HepG2 (cell line): ENCODE results near the gene ACTN2. TPM values are rescaled to one million over a fixed set of nuclear protein-coding genes. Genes with fewer than 3 reads are reported as not detected.

Source experiments
- ATAC-seq: fragments of 200-7000 bp; cut with Tn5 transposase; 3 replicates; pipeline ENCODE4 v1.9.1; 2020; ENCODE audit warnings: mild to moderate bottlenecking, moderate library complexity
- BruUV-seq: library from RNA; stranded (reverse); fragments of 400-500 nt; replicated peaks from 2 replicates; lab custom pipeline; 2021; lab: Mats Ljungman, UMichigan
- CTCF ChIA-PET: fragments of 300-600 bp; formaldehyde crosslinking; extraction: SDS; loops from one replicate; lab custom pipeline; 2021; ENCODE audit warnings: low total read pairs, inconsistent platforms, low intra/inter-chr PET ratio; lab: Yijun Ruan, JAX
- POLR2A ChIA-PET: fragments of 350-600 bp; sonication (Branson Sonifier 250); formaldehyde crosslinking; loops from one replicate; lab custom pipeline; 2020; ENCODE audit warnings: antibody characterized with exemption, inconsistent platforms; lab: Yijun Ruan, JAX
- DNase-seq: peaks from one replicate; pipeline ENCODE4 v3.0.0-alpha.2; 2015; ENCODE audit warnings: low spot score
- FAIRE-seq: peaks from 3 replicates; lab custom pipeline; 2011; peaks lifted over from hg19 to GRCh38; lab: Jason Lieb, UNC
- H2AFZ ChIP-seq: one replicate; pipeline ENCODE4 v1.6.1; 2011; ENCODE audit warnings: low read length, inconsistent platforms
- H3K27ac ChIP-seq: fragments of 300-600 bp; 3 replicates; pipeline ENCODE4 v1.8.0; 2011; ENCODE audit warnings: mixed run types, mild to moderate bottlenecking, mixed read lengths, low read length, inconsistent platforms; ENCODE audit not compliant: insufficient read depth; ENCODE audit errors: extremely low read length
- H3K27me3 ChIP-seq, 2 experiments: fragments of 200-600 bp in 1 of 2; 2 replicates in 1 of 2; 3 replicates in 1 of 2; pipeline versions ENCODE4 v1.6.0 to v1.8.0; 2011; ENCODE audit warnings: low read length in 2 of 2, mild to moderate bottlenecking in 2 of 2, moderate library complexity in 2 of 2, inconsistent platforms in 1 of 2; ENCODE audit not compliant: insufficient read depth in 2 of 2, control insufficient read depth in 1 of 2
- H3K36me3 ChIP-seq, 2 experiments: fragments of 200-600 bp in 1 of 2; replicated peaks in 1 of 2; 2 replicates in 1 of 2; 3 replicates in 1 of 2; pipeline versions ENCODE4 v1.5.1 to v1.8.0; 2011; ENCODE audit warnings: low read length in 2 of 2, inconsistent platforms in 1 of 2; ENCODE audit not compliant: insufficient read depth in 2 of 2, control insufficient read depth in 1 of 2
- H3K4me1 ChIP-seq: 2 replicates; pipeline ENCODE4 v1.5.1; 2012; ENCODE audit warnings: low read length, inconsistent platforms; ENCODE audit not compliant: insufficient read depth
- H3K4me2 ChIP-seq: 2 replicates; pipeline ENCODE4 v1.6.0; 2011; ENCODE audit warnings: low read depth, low read length, inconsistent platforms
- H3K4me3 ChIP-seq, 3 experiments: fragments of 200-600 bp in 1 of 3; sonication (generic), shearing (Covaris generic) in 1 of 3; replicated peaks in 1 of 3; 2 replicates each; pipeline ENCODE4 v1.5.1; 2011 to 2016; ENCODE audit warnings: low read length in 3 of 3, inconsistent platforms in 2 of 3, low read depth in 2 of 3, mild to moderate bottlenecking in 2 of 3, control low read depth in 1 of 3, mixed read lengths in 1 of 3; ENCODE audit not compliant: insufficient read depth in 1 of 3
- H3K79me2 ChIP-seq: one replicate; pipeline ENCODE4 v1.6.1; 2011; ENCODE audit warnings: low read length, inconsistent platforms; ENCODE audit not compliant: insufficient read depth
- H3K9ac ChIP-seq: 2 replicates; pipeline ENCODE4 v1.6.0; 2011; ENCODE audit warnings: mild to moderate bottlenecking, low read depth, low read length, inconsistent platforms; ENCODE audit not compliant: insufficient read depth
- H3K9me3 ChIP-seq: 2 replicates; pipeline ENCODE4 v1.5.1; 2012; ENCODE audit warnings: mild to moderate bottlenecking, low read length
- H4K20me1 ChIP-seq: 2 replicates; pipeline ENCODE4 v1.6.0; 2011; ENCODE audit warnings: inconsistent platforms, mild to moderate bottlenecking, low read length, moderate library complexity; ENCODE audit not compliant: insufficient read depth
- FUBP1 ChIP-seq: sonication (generic); formaldehyde crosslinking; IDR thresholded peaks from 2 replicates; pipeline ENCODE4 v1.5.1; 2020; ENCODE audit warnings: missing genetic modification reagents, mild to moderate bottlenecking, borderline replicate concordance
- GPN1 ChIP-seq: sonication (generic); formaldehyde crosslinking; IDR thresholded peaks from 2 replicates; pipeline ENCODE4 v1.5.1; 2020; ENCODE audit warnings: missing genetic modification reagents, borderline replicate concordance
- HOXA5 ChIP-seq: sonication (generic); formaldehyde crosslinking; IDR thresholded peaks from 2 replicates; pipeline ENCODE4 v1.4.0; 2020; ENCODE audit warnings: missing genetic modification reagents
- SIN3B ChIP-seq: fragments of 150-350 bp; IDR thresholded peaks from 2 replicates; pipeline ENCODE4 v1.6.1; 2014; ENCODE audit warnings: low read length
- ZNF17 ChIP-seq: sonication (generic); formaldehyde crosslinking; IDR thresholded peaks from 2 replicates; pipeline ENCODE4 v1.5.0; 2020; ENCODE audit warnings: mild to moderate bottlenecking, missing genetic modification reagents
- ZNF232 ChIP-seq: sonication (generic); formaldehyde crosslinking; IDR thresholded peaks from 2 replicates; pipeline ENCODE4 v1.4.0; 2020; ENCODE audit warnings: missing genetic modification reagents, borderline replicate concordance
- WGBS: methylation state at CpG from one replicate; pipeline ENCODE4 v1.1.6; 2017; ENCODE audit warnings: low lambda C conversion rate; 5-methylcytosine and 5-hydroxymethylcytosine counted together
- in situ Hi-C: cut with HindIII; loops from 2 replicates; pipeline ENCODE4 v1.10.0; 2017; ENCODE audit warnings: low pct_unique_long_range_greater_than_20kb; ENCODE audit not compliant: extremely low pct_ligation_motif_present
- intact Hi-C: fragments of 100-400 bp; cut with micrococcal nuclease; formaldehyde crosslinking; loops from one replicate; pipeline ENCODE4 v1.10.0; 2022; ENCODE audit not compliant: unreplicated experiment
- polyA plus RNA-seq, 8 experiments: library from polyadenylated mRNA; depleted of rRNA in 3 of 8; stranded (reverse) in 7 of 8; unstranded in 1 of 8; fragments of >200 nt; fragmentation: Illumina TruSeq in 4 of 8; extraction: Trizol in 4 of 8; gene quantifications; 2 replicates each; pipeline versions ENCODE4 v1.2.1 to v1.2.3, GENCODE V29; 2011 to 2016; ENCODE audit warnings: low read depth in 4 of 8, missing spikeins in 1 of 8, mixed read lengths in 1 of 8; ENCODE audit not compliant: insufficient read depth in 1 of 8
- total RNA-seq, 5 experiments: library from RNA; depleted of rRNA; stranded (reverse); fragments of >200 nt; fragmentation: Illumina TruSeq; extraction: Trizol; gene quantifications; 2 replicates each; pipeline ENCODE4 v1.2.3, GENCODE V29; 2016; ENCODE audit warnings: low read depth in 1 of 5
- TF ChIP-seq, protein P1 (sequence below), 2 experiments: fragments of 450-650 bp in 1 of 2; sonication (generic) in 1 of 2; formaldehyde crosslinking in 1 of 2; IDR thresholded peaks; 2 replicates each; pipeline versions ENCODE4 v1.6.1 to v1.8.0; 2016 to 2022; ENCODE audit warnings: antibody characterized with exemption in 1 of 2, mild to moderate bottlenecking in 1 of 2, missing genetic modification reagents in 1 of 2
- TF ChIP-seq, protein P2 (sequence below): sonication (generic); formaldehyde crosslinking; IDR thresholded peaks from 2 replicates; pipeline ENCODE4 v1.5.1; 2020; ENCODE audit warnings: missing genetic modification reagents, mild to moderate bottlenecking, borderline replicate concordance

Gene ACTN2
- total and polyA plus RNA-seq, 2 of the 13 experiments (the other 11 are each of a cell fraction or from before 2014, with no cell fraction given): 0.04 to 0.13 TPM

GRCh38 chr1:236654957-236655356 lies 31.3 kb upstream of the ACTN2 start (continued):
- TF ChIP-seq, protein P1, sequence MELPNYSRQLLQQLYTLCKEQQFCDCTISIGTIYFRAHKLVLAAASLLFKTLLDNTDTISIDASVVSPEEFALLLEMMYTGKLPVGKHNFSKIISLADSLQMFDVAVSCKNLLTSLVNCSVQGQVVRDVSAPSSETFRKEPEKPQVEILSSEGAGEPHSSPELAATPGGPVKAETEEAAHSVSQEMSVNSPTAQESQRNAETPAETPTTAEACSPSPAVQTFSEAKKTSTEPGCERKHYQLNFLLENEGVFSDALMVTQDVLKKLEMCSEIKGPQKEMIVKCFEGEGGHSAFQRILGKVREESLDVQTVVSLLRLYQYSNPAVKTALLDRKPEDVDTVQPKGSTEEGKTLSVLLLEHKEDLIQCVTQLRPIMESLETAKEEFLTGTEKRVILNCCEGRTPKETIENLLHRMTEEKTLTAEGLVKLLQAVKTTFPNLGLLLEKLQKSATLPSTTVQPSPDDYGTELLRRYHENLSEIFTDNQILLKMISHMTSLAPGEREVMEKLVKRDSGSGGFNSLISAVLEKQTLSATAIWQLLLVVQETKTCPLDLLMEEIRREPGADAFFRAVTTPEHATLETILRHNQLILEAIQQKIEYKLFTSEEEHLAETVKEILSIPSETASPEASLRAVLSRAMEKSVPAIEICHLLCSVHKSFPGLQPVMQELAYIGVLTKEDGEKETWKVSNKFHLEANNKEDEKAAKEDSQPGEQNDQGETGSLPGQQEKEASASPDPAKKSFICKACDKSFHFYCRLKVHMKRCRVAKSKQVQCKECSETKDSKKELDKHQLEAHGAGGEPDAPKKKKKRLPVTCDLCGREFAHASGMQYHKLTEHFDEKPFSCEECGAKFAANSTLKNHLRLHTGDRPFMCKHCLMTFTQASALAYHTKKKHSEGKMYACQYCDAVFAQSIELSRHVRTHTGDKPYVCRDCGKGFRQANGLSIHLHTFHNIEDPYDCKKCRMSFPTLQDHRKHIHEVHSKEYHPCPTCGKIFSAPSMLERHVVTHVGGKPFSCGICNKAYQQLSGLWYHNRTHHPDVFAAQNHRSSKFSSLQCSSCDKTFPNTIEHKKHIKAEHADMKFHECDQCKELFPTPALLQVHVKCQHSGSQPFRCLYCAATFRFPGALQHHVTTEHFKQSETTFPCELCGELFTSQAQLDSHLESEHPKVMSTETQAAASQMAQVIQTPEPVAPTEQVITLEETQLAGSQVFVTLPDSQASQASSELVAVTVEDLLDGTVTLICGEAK (IDR thresholded peaks at IDR 0.05): no peak
- TF ChIP-seq, protein P1 (CRISPR knock-in tag; IDR thresholded peaks at IDR 0.05): no peak
- TF ChIP-seq SIN3B: no peak

DNA sequence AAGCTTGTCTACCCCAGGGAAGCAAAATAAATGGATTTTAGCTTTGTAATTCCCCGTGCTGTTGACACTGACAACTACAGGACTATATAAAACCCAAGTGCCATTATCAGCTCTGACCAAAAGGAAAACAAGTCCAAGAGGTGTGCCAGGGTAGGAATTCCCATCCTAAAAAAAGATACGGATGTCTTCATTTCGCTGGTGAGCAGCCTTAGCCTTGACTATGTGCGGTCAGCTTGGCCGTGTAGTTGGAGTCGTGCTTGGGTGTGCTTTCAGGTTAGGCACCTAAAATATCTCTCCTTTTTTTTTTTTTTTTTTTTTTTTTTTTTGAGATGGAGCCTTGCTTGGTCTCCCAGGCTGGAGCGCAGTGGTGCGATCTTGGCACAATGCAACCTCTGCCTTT lies 28.9 kb upstream of the ACTN2 start:
- Histone ChIP-seq H3K9ac (no peak overlapping the region), H3K4me3 (no peak overlapping the region), H3K27me3 (peaks cover 1 to 16% of the 10 kb centered on the region in 2 experiments; a peak in 3 of 5 replicates), H3K4me2 (no peak overlapping the region), H3K9me3 (no peaks in the 10 kb centered on the region), H2AFZ (no peak overlapping the region), H3K79me2 (no peaks in the 10 kb centered on the region), H4K20me1 (no peaks in the 10 kb centered on the region), H3K36me3 (no peaks in the 10 kb centered on the region), H3K4me1 (no peaks in the 10 kb centered on the region), H3K27ac (no peak overlapping the region)
- in situ Hi-C loops (no loop called here), intact Hi-C loops (no loop called here)
- no peak for ATAC-seq
- no peak for DNase-seq
- POLR2A ChIA-PET: no interaction called here
- WGBS: 45% methylated on average over 8 of the region's 8 CpGs
- FAIRE-seq: no peak
- CTCF ChIA-PET: no interaction called here
- BruUV-seq: no TSS peak
- TF ChIP-seq ZNF232 (CRISPR knock-in tag) (no peak), ZNF17 (CRISPR knock-in tag) (no peak), FUBP1 (CRISPR knock-in tag) (no peak), HOXA5 (CRISPR knock-in tag) (no peak), GPN1 (CRISPR knock-in tag) (no peak)
- TF ChIP-seq, protein P2, sequence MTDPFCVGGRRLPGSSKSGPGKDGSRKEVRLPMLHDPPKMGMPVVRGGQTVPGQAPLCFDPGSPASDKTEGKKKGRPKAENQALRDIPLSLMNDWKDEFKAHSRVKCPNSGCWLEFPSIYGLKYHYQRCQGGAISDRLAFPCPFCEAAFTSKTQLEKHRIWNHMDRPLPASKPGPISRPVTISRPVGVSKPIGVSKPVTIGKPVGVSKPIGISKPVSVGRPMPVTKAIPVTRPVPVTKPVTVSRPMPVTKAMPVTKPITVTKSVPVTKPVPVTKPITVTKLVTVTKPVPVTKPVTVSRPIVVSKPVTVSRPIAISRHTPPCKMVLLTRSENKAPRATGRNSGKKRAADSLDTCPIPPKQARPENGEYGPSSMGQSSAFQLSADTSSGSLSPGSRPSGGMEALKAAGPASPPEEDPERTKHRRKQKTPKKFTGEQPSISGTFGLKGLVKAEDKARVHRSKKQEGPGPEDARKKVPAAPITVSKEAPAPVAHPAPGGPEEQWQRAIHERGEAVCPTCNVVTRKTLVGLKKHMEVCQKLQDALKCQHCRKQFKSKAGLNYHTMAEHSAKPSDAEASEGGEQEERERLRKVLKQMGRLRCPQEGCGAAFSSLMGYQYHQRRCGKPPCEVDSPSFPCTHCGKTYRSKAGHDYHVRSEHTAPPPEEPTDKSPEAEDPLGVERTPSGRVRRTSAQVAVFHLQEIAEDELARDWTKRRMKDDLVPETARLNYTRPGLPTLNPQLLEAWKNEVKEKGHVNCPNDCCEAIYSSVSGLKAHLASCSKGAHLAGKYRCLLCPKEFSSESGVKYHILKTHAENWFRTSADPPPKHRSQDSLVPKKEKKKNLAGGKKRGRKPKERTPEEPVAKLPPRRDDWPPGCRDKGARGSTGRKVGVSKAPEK (CRISPR knock-in tag): no peak
